Limb (tissue), 2 donors: Measurements from ENCODE around the gene CCDC180.
"Not testable (repeated sequence)": the region's sequence is repeated elsewhere in the genome, so short reads cannot be mapped to it uniquely, and the experiment has no call there.

Experiments used
- DNase-seq, 2 donors: peaks; one replicate each; pipeline ENCODE4 v3.0.0-alpha.2; 2016; ENCODE audit errors: extremely low spot score in 2 of 2

CCDC180 gene

DNA sequence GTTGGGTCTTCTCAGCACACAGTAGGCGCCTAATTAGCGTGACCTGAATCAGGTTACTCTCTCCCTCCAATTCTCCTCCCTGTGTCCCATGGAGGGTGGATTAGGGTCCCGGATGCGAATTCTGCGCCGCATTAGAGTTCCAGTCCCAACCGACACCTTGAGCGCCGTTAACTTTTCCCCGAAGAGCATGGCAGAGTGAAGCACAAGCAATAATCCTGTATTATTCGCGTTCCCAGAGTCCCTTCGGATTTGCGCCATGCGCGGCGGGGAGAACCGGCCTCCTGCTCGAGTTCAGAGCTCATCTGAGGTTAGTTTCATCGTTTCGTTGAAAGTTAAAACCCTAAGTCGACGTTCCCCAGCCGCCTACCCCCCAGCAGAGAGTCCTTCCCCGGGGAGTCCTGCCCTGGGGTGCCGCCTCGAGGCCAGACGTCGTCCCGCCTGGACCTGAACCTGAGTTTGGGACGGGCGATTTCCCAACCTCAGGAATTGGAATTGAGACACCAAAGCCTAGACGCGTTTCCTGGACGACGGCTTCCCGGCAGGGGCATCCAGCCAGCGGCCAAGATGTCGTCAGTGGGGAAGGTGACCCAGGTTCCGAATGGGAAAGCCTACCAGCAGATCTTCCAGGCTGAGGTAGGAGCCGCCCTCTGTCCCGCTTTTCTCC, at the start of gene CCDC180:
Gene CCDC180 (plus strand): TSS at position 160 of the 664 bp plus-strand sequence. CDS start 405 bp downstream, at position 565.
- peak in 1 of 2 donors; percentile 56 for DNase-seq

DNA sequence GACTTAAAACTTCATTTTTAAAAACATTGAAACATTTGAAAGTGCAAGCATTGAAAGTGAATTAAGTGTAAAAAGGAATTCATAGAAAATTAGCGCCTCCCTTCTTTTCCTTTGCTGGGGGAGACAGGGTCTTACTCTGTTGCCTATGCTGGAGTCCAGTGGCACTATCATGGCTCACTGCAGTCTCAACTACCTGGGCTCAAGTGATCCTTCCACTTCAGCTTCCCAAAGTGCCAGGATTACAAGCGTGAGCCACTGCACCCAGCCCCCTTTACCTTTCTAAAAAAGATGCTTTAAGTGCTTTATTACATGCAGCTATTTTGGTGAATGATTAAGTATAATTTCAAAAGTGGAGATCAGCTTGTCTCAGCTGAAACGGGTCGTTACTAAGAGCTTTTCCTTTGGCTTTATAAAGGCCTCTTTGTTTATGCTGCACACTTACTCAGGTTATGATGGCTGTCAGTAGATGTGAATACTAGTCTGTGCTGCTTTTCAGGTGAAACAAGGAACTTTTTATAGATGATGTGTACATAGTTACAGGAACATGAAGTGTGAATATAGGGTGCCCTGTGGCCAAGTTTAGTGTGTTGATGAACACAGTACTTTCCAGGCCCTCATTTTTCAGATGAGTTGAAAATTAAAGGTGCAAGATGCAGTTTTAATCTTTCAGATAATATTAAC, 47.5 kb upstream of the CCDC180 start:
- DNase-seq = not testable (repeated sequence)

DNA sequence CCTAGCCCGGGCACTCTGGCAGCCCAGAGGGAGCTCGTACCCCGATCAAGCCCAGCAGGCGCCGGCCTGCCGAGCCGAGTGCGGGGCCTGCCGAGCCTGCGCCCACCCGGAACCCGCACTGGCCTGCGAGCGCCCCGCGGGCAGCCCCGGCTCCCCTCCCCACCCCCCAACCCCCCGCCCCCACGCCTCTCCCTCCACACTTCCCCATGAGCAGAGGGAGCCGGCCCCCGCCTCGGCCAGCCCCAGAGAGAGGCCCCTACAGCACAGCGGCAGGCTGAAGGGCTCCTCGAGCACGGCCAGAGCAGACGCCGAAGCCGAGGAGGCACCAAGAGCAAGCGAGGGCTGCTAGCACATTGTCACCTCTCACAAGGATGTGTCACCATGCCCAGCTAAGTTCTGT, 36.2 kb upstream of the CCDC180 start:
- no peak for DNase-seq

DNA sequence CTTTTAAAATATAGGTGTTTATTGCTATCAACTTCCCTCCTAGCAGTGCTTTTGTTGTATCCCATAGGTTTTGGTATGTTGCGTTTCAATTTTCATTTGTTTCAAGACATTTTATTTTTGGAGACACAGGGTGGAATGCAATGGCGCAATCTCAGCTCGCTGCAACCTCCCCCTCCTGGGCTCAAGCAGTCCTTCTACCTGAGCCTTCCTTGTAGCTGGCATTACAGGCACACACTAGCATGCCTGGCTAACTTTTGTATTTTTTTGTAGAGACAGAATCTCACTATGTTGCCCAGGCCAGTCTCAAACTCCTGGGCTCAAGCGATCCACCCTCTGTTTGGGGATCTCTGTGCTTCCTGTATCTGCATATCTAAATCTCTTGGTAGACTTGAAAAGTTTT, 35.4 kb upstream of the CCDC180 start:
- no peak for DNase-seq

DNA sequence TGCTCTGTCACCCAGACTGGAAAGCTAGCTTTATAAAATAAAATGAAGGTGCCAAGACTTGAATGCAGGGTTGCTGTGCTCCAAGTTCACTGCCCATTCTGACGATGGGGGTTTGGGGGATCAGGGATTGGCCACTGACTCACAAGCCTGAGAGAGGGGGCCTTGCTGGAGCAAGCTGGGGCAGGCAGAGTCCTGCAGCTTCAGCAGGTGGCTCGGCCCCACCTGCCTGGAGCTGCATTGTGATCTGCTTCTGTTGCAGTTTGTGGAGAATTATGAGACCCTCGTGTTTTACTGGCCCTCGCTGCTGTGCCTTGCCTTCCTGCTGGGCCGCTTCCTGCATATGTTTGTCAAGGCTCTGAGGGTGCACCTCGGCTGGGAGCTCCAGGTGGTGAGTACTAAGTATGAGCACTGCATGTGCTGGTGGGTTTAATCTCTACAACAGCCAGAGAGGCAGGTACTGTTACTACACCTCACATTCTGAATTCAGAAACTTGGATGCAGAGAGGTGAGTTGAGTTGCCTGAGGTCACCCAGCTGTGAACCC, 31.1 kb upstream of the CCDC180 start:
- DNase-seq = no peak

DNA sequence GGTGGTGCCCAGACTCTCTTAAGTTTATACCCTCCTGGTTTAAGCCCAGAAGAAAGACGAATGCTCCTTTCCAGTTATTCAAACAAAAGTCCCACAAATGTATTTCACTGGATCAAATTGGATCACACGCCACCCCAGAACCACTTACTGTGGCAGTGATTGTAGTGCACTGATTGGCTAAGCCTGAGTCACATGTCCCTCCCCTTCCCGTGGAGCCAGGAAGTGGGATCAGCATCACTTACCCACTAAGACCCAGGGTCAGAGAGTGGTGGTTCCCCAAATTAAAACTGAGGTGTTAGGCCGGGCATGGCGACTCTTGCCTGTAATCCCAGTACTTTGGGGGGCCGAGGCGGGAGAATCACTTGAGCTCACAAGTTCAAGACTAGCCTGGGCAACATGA, 29.5 kb upstream of the CCDC180 start:
- DNase-seq = no peak

DNA sequence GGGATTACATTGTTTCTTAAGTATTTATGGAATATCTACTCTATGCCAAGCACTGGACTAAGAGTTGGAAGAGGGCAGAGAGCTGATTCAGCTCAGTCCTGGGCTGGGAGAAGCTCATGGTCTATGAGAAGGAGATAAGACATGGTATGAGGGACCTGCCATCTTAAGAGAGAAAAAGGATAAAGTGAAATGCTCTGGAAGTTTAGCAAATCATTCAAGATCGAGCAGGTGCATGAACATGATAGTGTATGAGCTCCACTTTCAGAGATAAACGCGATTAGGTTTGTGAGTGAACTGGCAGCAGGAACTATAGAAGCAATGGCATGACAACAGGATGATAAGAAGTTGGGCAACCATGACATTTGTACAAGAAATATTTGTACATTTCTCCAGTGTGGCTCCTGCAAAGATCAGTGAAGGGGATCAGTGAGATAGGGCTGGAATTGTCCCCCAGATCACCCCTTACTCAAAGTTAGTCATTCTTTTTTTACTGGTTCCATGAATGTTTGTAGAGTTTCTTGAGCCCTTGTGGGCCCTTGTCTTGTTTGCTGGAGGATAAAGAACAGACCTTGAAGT, 26.6 kb upstream of the CCDC180 start:
- no peak for DNase-seq

DNA sequence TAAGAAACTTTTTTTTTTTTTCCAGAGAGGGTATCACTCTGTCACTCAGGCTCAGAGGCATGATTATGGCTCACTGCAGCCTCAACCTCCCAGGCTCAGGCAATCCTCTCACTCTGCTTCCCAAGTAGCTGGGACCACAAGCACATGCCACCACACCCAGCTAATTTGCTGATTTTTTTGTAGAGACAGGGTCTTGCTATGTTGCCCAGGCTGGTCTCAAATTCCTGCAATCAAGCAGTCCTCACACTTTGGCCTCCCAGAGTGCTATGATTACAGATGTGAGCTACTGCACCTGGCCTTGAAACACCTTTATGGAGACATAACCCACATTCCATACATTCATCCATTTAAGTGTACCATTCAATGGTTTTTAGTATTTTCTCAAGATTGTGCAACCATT, 23.7 kb upstream of the CCDC180 start:
- DNase-seq = no peak

DNA sequence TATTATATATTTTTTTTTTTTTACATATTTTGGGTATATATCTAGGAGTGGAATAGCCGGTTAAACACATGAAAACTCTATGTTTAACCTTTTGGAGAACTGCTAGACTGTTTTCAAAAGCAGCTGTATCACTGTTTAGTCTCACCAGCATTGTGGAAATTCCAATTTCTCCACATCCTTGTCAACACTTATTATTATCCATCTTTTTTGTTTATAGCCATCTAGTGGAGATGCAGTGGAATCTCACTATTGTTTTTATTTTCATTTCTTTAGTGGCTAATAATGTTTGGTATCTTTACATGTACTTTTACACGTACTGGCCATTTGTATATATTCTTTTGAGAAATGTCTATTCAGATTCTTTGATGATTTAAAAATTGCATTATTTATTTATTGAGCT, 22.7 kb upstream of the CCDC180 start:
- no peak for DNase-seq

DNA sequence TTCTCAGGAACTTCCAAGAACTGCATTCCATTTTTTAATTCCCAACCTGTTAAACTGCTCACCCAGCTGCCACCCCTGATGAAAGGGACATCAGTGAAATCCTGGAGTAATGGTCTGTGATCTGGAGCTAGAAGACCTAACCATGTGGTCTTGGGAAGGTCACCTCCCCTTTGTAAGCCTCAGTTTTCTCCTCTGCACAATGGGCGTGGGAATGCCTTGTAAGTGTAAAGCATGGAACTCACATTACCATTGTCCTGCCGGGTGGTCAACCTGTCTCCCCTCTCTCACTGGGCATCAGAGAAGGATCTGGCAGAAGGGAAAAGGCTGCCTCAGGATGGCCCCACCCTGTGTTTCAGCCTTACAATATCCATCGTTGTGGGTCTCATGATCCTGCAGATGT, 15.3 kb upstream of the CCDC180 start:
- no peak for DNase-seq

DNA sequence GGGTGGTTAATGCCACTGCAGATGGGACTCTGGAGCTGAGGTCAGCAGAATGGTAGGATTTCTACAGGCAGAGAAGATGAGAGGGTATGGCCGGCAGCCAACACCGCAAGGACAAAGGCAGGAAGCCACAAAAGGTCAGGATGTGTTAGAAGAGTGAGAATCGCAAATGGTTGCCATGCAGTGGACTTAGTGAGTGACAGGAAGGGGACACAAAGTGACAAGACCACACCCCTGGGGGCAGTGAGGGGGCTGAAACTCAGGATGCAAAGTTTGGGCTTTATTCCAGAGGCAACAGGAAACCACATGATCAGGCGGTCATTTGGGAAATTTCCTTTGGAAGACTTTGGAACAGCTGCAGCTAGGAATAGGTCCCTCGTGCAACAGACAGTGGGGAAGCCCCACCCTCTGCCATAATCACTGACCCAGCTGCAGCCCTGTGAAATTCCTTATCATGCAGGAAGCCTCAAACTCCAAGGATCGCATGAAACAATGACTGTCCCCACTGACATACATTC, 14.2 kb upstream of the CCDC180 start:
- DNase-seq = peak; percentile 42 to 72

DNA sequence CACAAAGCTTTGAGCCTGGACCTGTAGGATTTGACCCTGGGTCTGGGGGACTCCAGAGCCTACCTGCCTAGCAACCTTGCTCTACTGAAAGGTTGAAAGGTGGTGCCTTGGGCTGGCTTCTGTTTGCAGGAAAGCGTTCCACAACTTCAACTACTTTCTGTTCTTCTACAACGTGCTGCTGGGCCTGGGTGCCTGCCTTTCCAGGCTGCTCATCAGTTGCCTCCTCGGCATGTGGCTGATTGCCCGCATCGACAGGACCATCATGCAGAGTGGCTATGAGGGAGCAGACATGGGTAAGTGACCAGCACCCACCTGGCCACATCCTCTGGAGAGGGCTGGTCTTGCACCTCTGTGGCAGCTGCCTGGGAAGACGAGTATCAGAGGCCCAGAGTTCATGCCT, 13.6 kb upstream of the CCDC180 start:
- no peak for DNase-seq

DNA sequence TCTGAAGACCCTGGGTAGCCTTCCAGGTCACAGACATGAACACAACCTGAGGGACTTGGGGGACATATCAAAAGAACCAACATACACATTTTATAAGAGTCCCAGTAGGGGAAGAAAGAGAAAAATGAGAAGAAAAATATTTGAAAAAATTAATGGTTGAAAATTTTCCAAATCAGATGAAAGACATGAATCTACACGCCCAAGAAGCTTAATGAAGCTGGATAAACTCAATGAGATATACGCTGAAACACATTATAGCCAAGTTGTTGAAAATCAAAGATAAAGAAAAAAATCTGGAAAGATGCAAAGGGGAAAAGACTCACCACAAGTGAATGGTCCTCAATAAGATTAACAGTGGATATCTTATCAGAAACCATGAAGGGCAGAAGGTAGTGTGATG, 9.6 kb upstream of the CCDC180 start:
- no peak for DNase-seq

DNA sequence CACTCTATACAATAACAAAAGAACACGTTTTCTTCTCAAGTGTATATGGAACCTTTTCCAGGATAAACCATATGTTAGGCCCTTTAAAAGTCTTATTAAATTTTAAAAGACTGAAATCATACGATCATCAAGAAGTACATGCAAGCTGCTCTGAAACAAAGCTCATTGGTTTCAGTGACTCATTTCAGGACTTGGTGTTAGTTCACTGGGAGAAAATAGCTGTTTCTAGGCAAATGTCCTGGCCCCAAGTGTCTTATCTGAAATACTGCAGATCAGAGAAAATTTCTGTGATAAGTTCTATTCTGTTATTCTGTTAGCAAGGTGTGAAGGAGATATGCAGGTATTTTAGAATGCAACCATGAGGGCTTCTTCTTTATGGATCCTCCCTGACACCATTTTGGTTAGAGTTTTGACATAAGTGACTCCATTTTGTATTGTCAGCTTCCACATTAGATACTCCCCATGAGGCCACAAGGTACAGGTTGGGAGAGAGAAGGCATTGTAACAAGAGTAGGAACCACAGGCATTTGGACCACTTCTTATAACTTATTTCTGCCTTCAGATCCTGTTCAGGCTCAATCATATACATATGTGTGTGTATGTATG, 7.5 kb upstream of the CCDC180 start:
- DNase-seq = no peak

DNA sequence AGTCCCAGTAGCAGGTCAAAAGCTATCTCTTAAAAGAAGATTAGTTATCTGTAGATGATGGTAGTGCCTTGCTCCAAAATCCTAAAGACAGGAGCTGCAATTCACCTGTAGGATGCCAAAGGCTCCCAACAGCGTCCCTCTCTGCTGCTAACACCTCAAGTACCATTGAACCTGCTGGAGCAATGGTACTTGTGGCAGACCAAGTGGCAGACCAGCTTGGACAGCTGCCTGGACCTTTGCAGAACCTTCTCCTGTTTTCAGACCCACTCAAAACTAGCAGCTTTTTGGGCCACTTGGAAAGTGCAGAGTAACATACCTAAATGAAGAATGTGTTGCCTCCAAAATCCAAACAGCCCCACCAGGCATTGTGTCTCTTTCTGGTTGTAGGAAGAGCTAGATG, 6.9 kb upstream of the CCDC180 start:
- no peak for DNase-seq

DNA sequence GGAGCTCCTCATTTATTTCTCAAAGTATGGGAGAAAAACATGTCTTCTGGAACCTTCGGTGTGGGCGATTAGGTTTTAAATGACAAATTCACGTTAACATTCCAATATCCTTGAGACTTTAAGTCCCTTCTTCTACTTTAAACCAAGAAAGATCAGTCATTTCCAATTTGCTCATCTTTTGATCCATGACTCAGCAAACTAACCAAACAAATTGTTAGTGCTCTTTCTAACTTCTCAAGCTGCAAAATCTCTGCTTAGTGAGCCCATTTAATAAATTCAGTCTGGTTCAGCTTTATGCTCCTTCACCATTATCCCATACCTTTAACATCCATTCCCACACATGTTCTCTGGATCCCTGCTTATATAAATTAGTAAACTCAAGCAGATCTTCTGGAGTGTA, 5.5 kb upstream of the CCDC180 start:
- DNase-seq = no peak

DNA sequence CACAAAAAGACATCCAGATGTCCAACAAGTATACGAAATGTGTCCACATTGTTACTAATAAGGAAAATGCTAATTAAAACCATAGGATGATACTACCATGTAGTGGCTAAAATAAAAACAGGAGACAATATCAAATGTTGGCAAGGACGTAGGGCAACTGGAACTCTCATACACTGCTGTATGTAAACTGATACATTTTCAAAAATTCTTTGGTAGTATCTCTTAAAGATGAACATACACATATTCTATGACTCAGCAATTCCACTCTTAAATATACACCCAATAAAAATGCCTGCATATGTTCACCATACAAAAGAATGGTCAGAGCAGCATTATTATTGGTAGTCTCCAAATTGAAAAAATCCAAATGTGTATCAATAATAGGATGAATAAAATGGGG, 2.9 kb upstream of the CCDC180 start:
- no peak for DNase-seq

DNA sequence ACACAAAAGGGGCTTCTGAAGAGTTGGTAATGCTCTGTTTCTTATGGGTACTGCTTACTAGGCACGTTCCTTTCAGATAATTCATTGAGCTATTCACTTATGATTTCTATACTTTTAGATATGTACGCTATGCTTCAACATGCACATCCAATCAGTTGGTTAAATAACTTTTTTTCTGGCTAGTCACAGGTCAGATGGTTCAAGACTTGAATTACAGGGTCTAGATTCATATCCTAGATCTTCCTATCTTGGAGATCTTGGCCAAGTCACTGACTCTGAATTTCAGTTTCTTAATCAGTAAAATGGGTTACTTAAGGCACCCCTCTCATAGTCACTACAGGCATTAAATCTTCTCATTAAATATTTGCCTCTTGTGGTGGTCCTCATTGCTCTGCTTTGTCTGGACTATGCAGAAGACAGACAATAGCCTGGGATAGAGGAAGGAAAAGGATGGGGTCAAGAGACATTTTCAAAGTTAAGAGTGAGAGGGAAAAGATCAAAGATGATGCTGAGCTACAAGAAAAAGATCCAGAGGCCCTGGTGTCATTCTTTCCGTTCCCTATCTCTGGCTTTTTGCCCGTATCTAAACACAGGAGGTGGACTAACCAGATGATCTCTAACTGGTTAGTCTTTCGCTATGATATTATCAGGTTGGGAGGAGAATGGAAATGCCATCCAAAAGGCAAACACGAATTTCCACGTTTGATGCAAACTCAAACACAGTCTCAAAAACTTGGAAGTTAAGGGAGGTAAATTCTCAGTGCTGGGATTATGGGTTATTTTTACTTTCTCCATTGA, 1.8 kb upstream of the CCDC180 start:
- DNase-seq = no peak

DNA sequence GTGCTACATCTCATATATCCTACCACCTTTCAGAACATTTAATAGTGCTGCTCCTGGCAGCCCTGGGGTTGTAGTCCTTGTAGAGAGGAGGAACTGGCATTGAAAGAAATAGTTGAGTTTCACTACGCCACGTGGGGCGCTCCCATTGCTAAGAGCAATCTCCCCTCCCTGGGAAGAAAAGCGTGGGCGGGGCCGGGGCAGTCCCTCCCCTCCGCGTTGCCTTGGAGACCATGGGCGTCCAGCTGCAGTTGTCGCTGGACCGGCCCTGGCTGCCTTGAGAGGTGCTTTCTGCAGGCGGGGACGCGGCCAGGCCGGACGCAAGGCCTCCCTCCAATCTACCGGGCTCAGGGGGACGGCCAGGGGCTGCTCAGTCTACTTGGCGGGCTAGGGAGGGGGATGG, 368 bp upstream of the CCDC180 start:
- peak; percentile 81 to 83 for DNase-seq

DNA sequence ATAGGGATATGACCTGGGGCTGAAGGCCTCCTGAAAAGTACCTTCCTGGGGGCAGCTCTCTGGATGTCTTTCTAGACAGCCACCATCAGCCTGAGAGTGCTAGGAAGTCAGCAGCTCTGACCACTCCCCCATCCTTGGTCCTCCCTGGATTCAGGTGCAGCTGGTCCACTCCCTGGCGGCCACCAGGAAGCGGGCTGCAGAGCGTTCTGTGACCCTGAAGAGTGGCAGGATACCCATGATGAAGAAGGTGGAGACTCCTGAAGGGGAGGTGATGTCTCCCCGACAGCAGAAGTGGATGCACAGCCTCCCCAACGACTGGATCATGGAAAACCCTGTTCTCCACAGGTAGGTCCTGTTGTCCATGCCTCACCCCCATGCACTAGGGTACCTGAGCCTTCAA, 1.8 kb downstream of the CCDC180 start:
- DNase-seq = no peak

DNA sequence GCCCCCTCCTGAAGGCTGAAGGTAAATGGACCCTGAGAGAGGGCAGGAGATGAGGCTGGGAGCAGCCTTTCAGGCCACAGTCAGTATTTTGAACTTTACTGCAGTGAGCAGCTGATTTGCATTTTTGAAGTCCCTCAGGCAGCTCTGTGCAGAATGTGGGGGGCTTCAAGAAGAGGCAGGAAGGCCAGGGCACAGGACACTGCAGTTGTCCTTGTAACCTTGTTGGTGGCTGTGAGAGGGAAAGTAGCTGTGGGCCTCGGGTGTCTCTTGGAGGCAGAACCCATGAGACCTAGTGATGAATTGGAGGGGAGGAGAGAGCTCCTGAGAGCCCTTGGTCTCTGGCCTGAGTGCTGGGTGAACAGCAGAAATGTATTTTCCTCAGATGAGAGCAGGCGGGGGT, 2.6 kb downstream of the CCDC180 start:
- DNase-seq = no peak
